Suprapubic skin (tissue), 4 donors: ENCODE measurements around the gene LDAH. TPM values are rescaled to one million over a fixed set of nuclear protein-coding genes. Genes with fewer than 3 reads are reported as not detected.
A peak's percentile ranks its signal among the peaks of the same experiment; 100 is the strongest.

Experiments
- DNase-seq, 2 donors: peaks; one replicate each; pipeline ENCODE4 v3.0.0-alpha.2; 2019; ENCODE audit warnings: low spot score in 2 of 2
- H3K27ac ChIP-seq: fragments of 200-600 bp; sonication (generic); one replicate; pipeline ENCODE4 v1.5.1; 2019
- H3K27me3 ChIP-seq: fragments of 200-600 bp; sonication (generic); one replicate; pipeline ENCODE4 v1.5.1; 2019
- H3K36me3 ChIP-seq: fragments of 200-600 bp; sonication (generic); one replicate; pipeline ENCODE4 v1.5.1; 2019
- H3K4me1 ChIP-seq: fragments of 200-600 bp; sonication (generic); one replicate; pipeline ENCODE4 v1.5.1; 2019
- H3K4me3 ChIP-seq: fragments of 200-600 bp; sonication (generic); one replicate; pipeline ENCODE4 v1.5.1; 2019; ENCODE audit warnings: mild to moderate bottlenecking
- H3K9me3 ChIP-seq: fragments of 200-600 bp; sonication (generic); one replicate; pipeline ENCODE4 v1.5.1; 2019
- CTCF ChIP-seq, 2 donors: fragments of 200-600 bp in 1 of 2; fragments of 450-650 bp in 1 of 2; sonication (generic) in 1 of 2; IDR thresholded peaks; one replicate each; pipeline ENCODE4 v1.5.1; 2016 to 2019; ENCODE audit warnings: antibody characterized with exemption in 2 of 2, mild to moderate bottlenecking in 1 of 2, moderate library complexity in 1 of 2
- EP300 ChIP-seq: sonication (generic); formaldehyde crosslinking; IDR thresholded peaks from one replicate; pipeline ENCODE4 v1.6.1; 2017; ENCODE audit warnings: antibody characterized with exemption
- POLR2A ChIP-seq, 2 donors: fragments of 450-650 bp; IDR thresholded peaks; one replicate each; pipeline ENCODE4 v1.6.1; 2017; ENCODE audit warnings: antibody characterized with exemption in 2 of 2, mild to moderate bottlenecking in 2 of 2, moderate library complexity in 2 of 2
- POLR2AphosphoS5 ChIP-seq, 3 donors: sonication (generic); formaldehyde crosslinking; IDR thresholded peaks; one replicate each; pipeline ENCODE4 v1.6.1; 2017; ENCODE audit warnings: antibody characterized with exemption in 3 of 3
- WGBS: methylation state at CpG from one replicate; pipeline ENCODE4 v1.1.5; 2018; 5-methylcytosine and 5-hydroxymethylcytosine counted together
- total RNA-seq, 4 donors: library from RNA; depleted of rRNA; stranded (reverse); fragments of >200 nt; gene quantifications; one replicate each; pipeline ENCODE4 v1.1.0, GENCODE V29; 2016

The LDAH gene
- total RNA-seq, 4 donors from 2014 or later, result 9.0 to 15.5 (median 10.4) TPM

GRCh38 chr2:20766798-20767644 is 55.9 kb downstream of the LDAH start:
- 88% methylated on average over 5 of the region's 15 CpGs for WGBS
- Histone ChIP-seq H3K9me3 (no peaks in the 10 kb centered on the region), H3K4me3 (no peak overlapping the region), H3K27ac (no peak overlapping the region), H3K4me1 (no peaks in the 10 kb centered on the region), H3K36me3 (peaks cover 11% of the 10 kb centered on the region), H3K27me3 (no peaks in the 10 kb centered on the region)
- TF ChIP-seq POLR2A (IDR thresholded peaks at IDR 0.05) (no peak), CTCF (IDR thresholded peaks at IDR 0.05) (no peak), EP300 (no peak), POLR2AphosphoS5 (IDR thresholded peaks at IDR 0.05) (no peak)
- peak in 1 of 2 donors; percentile 51 for DNase-seq

GRCh38 chr2:20766213-20766612 is 56.7 kb downstream of the LDAH start:
- H3K27ac ChIP-seq, result no peak overlapping the region
- DNase-seq, result no peak
- H3K4me1 ChIP-seq, result no peaks in the 10 kb centered on the region
- TF ChIP-seq EP300, result no peak
- no peak for TF ChIP-seq CTCF (IDR thresholded peaks at IDR 0.05)
- TF ChIP-seq POLR2A (IDR thresholded peaks at IDR 0.05), result no peak
- TF ChIP-seq POLR2AphosphoS5 (IDR thresholded peaks at IDR 0.05), result no peak
- peaks cover 11% of the 10 kb centered on the region for H3K36me3 ChIP-seq
- H3K9me3 ChIP-seq, result no peaks in the 10 kb centered on the region
- H3K4me3 ChIP-seq, result no peak overlapping the region
- 96% methylated on average over 1 of the region's 1 CpG for WGBS
- no peaks in the 10 kb centered on the region for H3K27me3 ChIP-seq

- Histone ChIP-seq H3K27ac (no peak overlapping the region), H3K4me3 (no peak overlapping the region), H3K36me3 (peaks cover 6% of the 10 kb centered on the region), H3K9me3 (no peaks in the 10 kb centered on the region), H3K4me1 (no peaks in the 10 kb centered on the region), H3K27me3 (no peaks in the 10 kb centered on the region)
- DNase-seq, result no peak
- TF ChIP-seq CTCF (IDR thresholded peaks at IDR 0.05), result no peak
- no peak for TF ChIP-seq EP300
- no peak for TF ChIP-seq POLR2A (IDR thresholded peaks at IDR 0.05)
- no peak for TF ChIP-seq POLR2AphosphoS5 (IDR thresholded peaks at IDR 0.05)
- WGBS, result 92% methylated on average over 2 of the region's 2 CpGs
These were observed 59.8 kb downstream of the LDAH start for GRCh38 chr2:20762945-20763683.

GRCh38 chr2:20759487-20759886 is 63.4 kb downstream of the LDAH start:
- no peak overlapping the region for H3K27ac ChIP-seq
- H3K27me3 ChIP-seq, result no peaks in the 10 kb centered on the region
- 95% methylated on average over 2 of the region's 2 CpGs for WGBS
- H3K4me1 ChIP-seq, result no peaks in the 10 kb centered on the region
- TF ChIP-seq POLR2AphosphoS5 (IDR thresholded peaks at IDR 0.05), result no peak
- no peak for TF ChIP-seq CTCF (IDR thresholded peaks at IDR 0.05)
- no peaks in the 10 kb centered on the region for H3K9me3 ChIP-seq
- no peak for DNase-seq
- H3K36me3 ChIP-seq, result no peaks in the 10 kb centered on the region
- H3K4me3 ChIP-seq, result no peak overlapping the region

GRCh38 chr2:20758997-20759396 is 63.9 kb downstream of the LDAH start:
- no peaks in the 10 kb centered on the region for H3K4me1 ChIP-seq
- no peaks in the 10 kb centered on the region for H3K9me3 ChIP-seq
- H3K36me3 ChIP-seq, result no peaks in the 10 kb centered on the region
- TF ChIP-seq POLR2A (IDR thresholded peaks at IDR 0.05) (no peak), EP300 (no peak), POLR2AphosphoS5 (IDR thresholded peaks at IDR 0.05) (no peak), CTCF (IDR thresholded peaks at IDR 0.05) (no peak)
- no peak overlapping the region for H3K4me3 ChIP-seq
- 83% methylated on average over 1 of the region's 1 CpG for WGBS
- H3K27me3 ChIP-seq, result no peaks in the 10 kb centered on the region
- DNase-seq, result no peak
- H3K27ac ChIP-seq, result no peak overlapping the region
